GM12878 (cell line): ENCODE results near the gene LRRN1. TPM values are rescaled to one million over a fixed set of nuclear protein-coding genes. Genes with fewer than 3 reads are reported as not detected.

Source experiments
- ATAC-seq: fragments of 200-7000 bp; cut with Tn5 transposase; 3 replicates; pipeline ENCODE4 v1.9.1; 2020; ENCODE audit warnings: mild to moderate bottlenecking, moderate library complexity
- BruUV-seq: library from RNA; stranded (reverse); fragments of 400-500 nt; replicated peaks from 2 replicates; lab custom pipeline; 2021; lab: Mats Ljungman, UMichigan
- CTCF ChIA-PET: fragments of 300-600 bp; sonication (Branson Sonifier 250); formaldehyde crosslinking; extraction: SDS; loops from one replicate; lab custom pipeline; 2021; ENCODE audit warnings: inconsistent platforms; lab: Yijun Ruan, JAX
- POLR2A ChIA-PET: fragments of 350-600 bp; formaldehyde crosslinking; extraction: SDS; loops from one replicate; lab custom pipeline; 2021; ENCODE audit warnings: inconsistent platforms; lab: Charles Lee
- RAD21 ChIA-PET: fragments of 300-600 bp; sonication (Branson Sonifier 250); formaldehyde crosslinking; loops from one replicate; lab custom pipeline; 2023; ENCODE audit warnings: antibody characterized with exemption; ENCODE audit not compliant: unreplicated experiment; lab: Charles Lee
- SMC1A ChIA-PET: fragments of 300-600 bp; sonication (Branson Sonifier 250); formaldehyde crosslinking; loops from one replicate; lab custom pipeline; 2023; ENCODE audit not compliant: unreplicated experiment, uncharacterized antibody; lab: Charles Lee
- DNase-seq: peaks from one replicate; pipeline ENCODE4 v3.0.0-alpha.2; 2011; ENCODE audit warnings: low read depth, low spot score
- FAIRE-seq: peaks from 3 replicates; lab custom pipeline; 2011; peaks lifted over from hg19 to GRCh38; lab: Jason Lieb, UNC
- H2AFZ ChIP-seq: 2 replicates; pipeline ENCODE4 v1.6.0; 2011; ENCODE audit warnings: low read depth, low read length, control low read depth; ENCODE audit not compliant: control insufficient read depth
- H3K27ac ChIP-seq: 2 replicates; pipeline ENCODE4 v1.5.1; 2011; ENCODE audit warnings: control low read depth; ENCODE audit not compliant: control insufficient read depth, insufficient read depth
- H3K27me3 ChIP-seq, 2 experiments: replicated peaks in 1 of 2; 2 replicates each; pipeline versions ENCODE4 v1.6.0 to v1.6.1; 2011; ENCODE audit warnings: low read length in 1 of 2; ENCODE audit not compliant: control insufficient read depth in 2 of 2, insufficient read depth in 2 of 2
- H3K36me3 ChIP-seq, 2 experiments: 2 replicates each; pipeline ENCODE4 v1.5.1; 2011; ENCODE audit warnings: low read length in 1 of 2; ENCODE audit not compliant: control insufficient read depth in 2 of 2, insufficient read depth in 2 of 2
- H3K4me1 ChIP-seq: 2 replicates; pipeline ENCODE4 v1.6.1; 2011; ENCODE audit warnings: mild to moderate bottlenecking, low read length, moderate library complexity, mixed read lengths; ENCODE audit not compliant: control insufficient read depth, insufficient read depth
- H3K4me2 ChIP-seq: 2 replicates; pipeline ENCODE4 v1.6.0; 2011; ENCODE audit warnings: control low read depth; ENCODE audit not compliant: control insufficient read depth, insufficient read depth
- H3K4me3 ChIP-seq: fragments of 200-600 bp; sonication (generic); 2 replicates; pipeline ENCODE4 v1.5.1; 2016
- H3K79me2 ChIP-seq: 2 replicates; pipeline ENCODE4 v1.6.0; 2011; ENCODE audit warnings: low read length; ENCODE audit not compliant: control insufficient read depth, insufficient read depth
- H3K9ac ChIP-seq: 2 replicates; pipeline ENCODE4 v1.8.0; 2011; ENCODE audit warnings: low read length, control low read depth, mixed read lengths; ENCODE audit not compliant: control insufficient read depth, insufficient read depth
- H3K9me3 ChIP-seq: replicated peaks from 3 replicates; pipeline ENCODE4 v1.5.1; 2011; ENCODE audit warnings: mild to moderate bottlenecking, low read length; ENCODE audit not compliant: control insufficient read depth, insufficient read depth
- H4K20me1 ChIP-seq: 2 replicates; pipeline ENCODE4 v1.6.0; 2011; ENCODE audit not compliant: control insufficient read depth, insufficient read depth
- CUX1 ChIP-seq: IDR thresholded peaks from 2 replicates; pipeline ENCODE4 v1.6.1; 2012; ENCODE audit warnings: improper control_type of control experiment, low read depth, low read length; ENCODE audit not compliant: insufficient replicate concordance
- ETV6 ChIP-seq, 2 experiments: fragments of 450-650 bp in 1 of 2; IDR thresholded peaks in 1 of 2; conservative IDR thresholded peaks in 1 of 2; 2 replicates each; pipeline ENCODE4 v1.6.1; 2014; ENCODE audit warnings: antibody characterized with exemption in 1 of 2, borderline replicate concordance in 1 of 2, low read depth in 1 of 2, mild to moderate bottlenecking in 1 of 2, moderate library complexity in 1 of 2
- MYB ChIP-seq: fragments of 150-350 bp; IDR thresholded peaks from 2 replicates; pipeline ENCODE4 v1.6.1; 2014; ENCODE audit warnings: mild to moderate bottlenecking, low read depth, low read length, borderline replicate concordance
- NR2C2 ChIP-seq: IDR thresholded peaks from 2 replicates; pipeline ENCODE4 v1.6.1; 2011; ENCODE audit warnings: borderline replicate concordance, low read depth; ENCODE audit not compliant: control insufficient read depth, insufficient read length
- PAX5 ChIP-seq: IDR thresholded peaks from 2 replicates; pipeline ENCODE4 v1.6.1; 2011; ENCODE audit warnings: low read depth, low read length, borderline replicate concordance
- RCOR1 ChIP-seq: conservative IDR thresholded peaks from 2 replicates; pipeline ENCODE4 v1.6.1; 2012; ENCODE audit warnings: low read depth, low read length, improper control_type of control experiment
- RELB ChIP-seq: fragments of 450-650 bp; IDR thresholded peaks from 2 replicates; pipeline ENCODE4 v1.6.1; 2017; ENCODE audit warnings: low read depth, mild to moderate bottlenecking, moderate library complexity
- RFX5 ChIP-seq: IDR thresholded peaks from 2 replicates; pipeline ENCODE4 v1.6.1; 2011; ENCODE audit warnings: low read depth, low read length, improper control_type of control experiment
- SP1 ChIP-seq: IDR thresholded peaks from one replicate; pipeline ENCODE4 v1.6.1; 2011; ENCODE audit warnings: low read depth, low read length
- TARDBP ChIP-seq: IDR thresholded peaks from 2 replicates; pipeline ENCODE4 v1.6.1; 2016; ENCODE audit warnings: borderline replicate concordance
- ZNF592 ChIP-seq: fragments of 450-650 bp; IDR thresholded peaks from 2 replicates; pipeline ENCODE4 v1.6.1; 2017; ENCODE audit warnings: mild to moderate bottlenecking, moderate library complexity
- WGBS: methylation state at CpG from one replicate; pipeline ENCODE4 v1.1.6; 2016; ENCODE audit warnings: low lambda C conversion rate; ENCODE audit not compliant: insufficient replicate concordance, insufficient coverage; ENCODE audit errors: missing lambda C conversion rate; 5-methylcytosine and 5-hydroxymethylcytosine counted together
- in situ Hi-C: fragments of 300-500 bp; cut with MboI; formaldehyde crosslinking; loops from 9 replicates; pipeline ENCODE4 v1.14.3; 2018; ENCODE audit warnings: mixed read lengths
- intact Hi-C: fragments of 100-400 bp; cut with micrococcal nuclease; formaldehyde crosslinking; loops from one replicate; pipeline ENCODE4 v1.14.2; 2022; ENCODE audit not compliant: unreplicated experiment
- polyA plus RNA-seq, 11 experiments: library from polyadenylated mRNA; depleted of rRNA in 4 of 11; unstranded in 6 of 11; stranded (reverse) in 5 of 11; fragments of >200 nt; fragmentation: Nextera tagmentation in 4 of 11; fragmentation: Illumina TruSeq in 1 of 11; extraction: Ambion mirVana in 4 of 11; extraction: Trizol in 1 of 11; gene quantifications; 1 replicate in 1 of 11; 2 replicates in 10 of 11; pipeline versions ENCODE4 v1.2.1 to v1.2.3, GENCODE V29; 2011 to 2016; ENCODE audit warnings: inconsistent platforms in 2 of 11, missing spikeins in 2 of 11, low read depth in 1 of 11
- total RNA-seq, 4 experiments: library from RNA; depleted of rRNA in 3 of 4; stranded (reverse); fragments of >200 nt in 3 of 4; fragmentation: Illumina TruSeq in 1 of 4; extraction: Trizol in 1 of 4; gene quantifications; 2 replicates each; pipeline versions ENCODE4 v1.2.1 to v1.2.3, GENCODE V29; 2013 to 2021

The LRRN1 gene
- total and polyA plus RNA-seq, 10 of the 15 experiments (the other 5 are each of a cell fraction or from before 2014, with no cell fraction given): 0.01 to 0.04 TPM; not detected in 8

- Histone ChIP-seq H3K4me1 (no peaks in the 10 kb centered on the region), H3K27ac (no peak overlapping the region), H3K4me3 (no peak overlapping the region), H3K79me2 (no peaks in the 10 kb centered on the region), H3K36me3 (no peaks in the 10 kb centered on the region), H3K4me2 (no peak overlapping the region), H3K9ac (no peak overlapping the region), H3K9me3 (no peaks in the 10 kb centered on the region), H3K27me3 (no peaks in the 10 kb centered on the region), H4K20me1 (no peaks in the 10 kb centered on the region), H2AFZ (no peak overlapping the region)
- ChIA-PET POLR2A (no interaction called here), SMC1A (no interaction called here), RAD21 (no interaction called here), CTCF (no interaction called here)
- FAIRE-seq (no peak), ATAC-seq (no peak), DNase-seq (no peak)
- in situ Hi-C loops: no loop called here
- WGBS: 11% methylated on average over 3 of the region's 3 CpGs
- intact Hi-C loops: no loop called here
- no TSS peak for BruUV-seq
- TF ChIP-seq SP1: no peak
- TF ChIP-seq CUX1: no peak
- no peak for TF ChIP-seq ETV6 (conservative IDR thresholded peaks at IDR 0.05 in 1 of 2, IDR thresholded peaks at IDR 0.05 in 1 of 2; ENCODE audit: borderline replicate concordance in 1 of 2, low read depth in 1 of 2)
- no peak for TF ChIP-seq RFX5
- TF ChIP-seq RCOR1: no peak
- no peak for TF ChIP-seq RELB
- TF ChIP-seq PAX5: no peak
- TF ChIP-seq MYB: no peak
- no peak for TF ChIP-seq NR2C2
- no peak for TF ChIP-seq ZNF592
- TF ChIP-seq TARDBP: no peak
These were observed 37.6 kb downstream of the LRRN1 start for GRCh38 chr3:3836845-3837244.
